ENCODE measurements around the gene CST7. TPM values are rescaled to one million over a fixed set of nuclear protein-coding genes. Genes with fewer than 3 reads are reported as not detected.

Gene CST7
- total RNA-seq, 1 experiment from 2014 or later = not detected

GRCh38 chr20:24961384-24962181 is 12.5 kb downstream of the CST7 start:
- H3K56ac ChIP-seq (ENCODE audit: insufficient read length, low read depth, low read length) = no peak overlapping the region
- no peak overlapping the region for H3K9ac ChIP-seq (ENCODE audit: extremely low read depth, insufficient read length, low read length)
- no peak for TF ChIP-seq CTCF (conservative IDR thresholded peaks at IDR 0.05)
- no peak overlapping the region for H2BK120ac ChIP-seq (ENCODE audit: low read depth, low read length, poor library complexity, severe bottlenecking)
- H3K4me2 ChIP-seq (ENCODE audit: insufficient read depth, insufficient read length, low read length) = no peak overlapping the region
- peak; percentile 6 for DNase-seq
- H3K27ac Mint-ChIP-seq = no peak overlapping the region; a peak in 1 of 7 replicates
- no peaks in the 10 kb centered on the region for H4K20me1 ChIP-seq (ENCODE audit: control insufficient read depth, insufficient read depth, insufficient read length)
- H3K27ac ChIP-seq (ENCODE audit: insufficient read length, low read depth, low read length) = no peak overlapping the region
- H3K23me2 ChIP-seq (ENCODE audit: insufficient read length, low read depth, low read length, poor library complexity, severe bottlenecking) = no peaks in the 10 kb centered on the region
- H2AFZ ChIP-seq (ENCODE audit: low read length) = no peak overlapping the region
- H3K9me3 ChIP-seq (ENCODE audit: control insufficient read depth, low read depth, low read length) = no peaks in the 10 kb centered on the region
- no peak overlapping the region for H3T11ph ChIP-seq (ENCODE audit: low read length)
- no peak overlapping the region for H3K14ac ChIP-seq (ENCODE audit: insufficient read depth, low read length)
- H4K8ac ChIP-seq (replicated peaks; ENCODE audit: insufficient read length, low read depth, low read length) = no peak overlapping the region
- H3K9me3 Mint-ChIP-seq = no peaks in the 10 kb centered on the region; a peak in 1 of 5 replicates
- no CpG with 5 or more reads among the region's 20 CpGs for WGBS (ENCODE audit: extremely low coverage, insufficient read length, low lambda C conversion rate)
- H3K27me3 Mint-ChIP-seq (ENCODE audit: low read depth) = no peaks in the 10 kb centered on the region
- no peak overlapping the region for H3K18ac ChIP-seq (ENCODE audit: insufficient read length, low read depth, low read length)
- H3K79me1 ChIP-seq (ENCODE audit: insufficient read depth, low read depth, low read length, poor library complexity, severe bottlenecking) = no peaks in the 10 kb centered on the region
- H2BK15ac ChIP-seq (ENCODE audit: low read depth, low read length) = no peak overlapping the region
- no peak overlapping the region for H2AK5ac ChIP-seq (ENCODE audit: insufficient read length, low read length)
- H3K79me2 ChIP-seq (ENCODE audit: insufficient read depth, low read length) = no peaks in the 10 kb centered on the region
- H4K91ac ChIP-seq (ENCODE audit: insufficient read length, low read depth, low read length) = no peak overlapping the region
- no peaks in the 10 kb centered on the region for H3K27me3 ChIP-seq (ENCODE audit: insufficient read depth, low read length)
- H2BK12ac ChIP-seq (ENCODE audit: insufficient read length, low read depth, low read length) = no peak overlapping the region
- no peak overlapping the region for H3K23ac ChIP-seq (ENCODE audit: insufficient read length, low read depth, low read length)
- no peak overlapping the region for H2BK5ac ChIP-seq (ENCODE audit: insufficient read length, low read length)
- no peak overlapping the region for H3K4ac ChIP-seq (ENCODE audit: low read depth, low read length)
- H3K4me3 Mint-ChIP-seq = no peak overlapping the region
- no peak overlapping the region for H2BK20ac ChIP-seq (ENCODE audit: low read depth, low read length, poor library complexity, severe bottlenecking)
- no peak overlapping the region for H4K5ac ChIP-seq (ENCODE audit: insufficient read length, low read depth, low read length)
- no peaks in the 10 kb centered on the region for H3K4me1 Mint-ChIP-seq
- H3K4me1 ChIP-seq (ENCODE audit: insufficient read depth, low read length) = no peaks in the 10 kb centered on the region
- peaks cover 19 to 54% (median 28%) of the 10 kb centered on the region in 3 experiments; a peak in 6 of 7 replicates for H3K36me3 Mint-ChIP-seq (ENCODE audit: insufficient read depth in 1 of 3, low read depth in 3 of 3)
